Panc1 (cell line): Measurements from ENCODE around the gene FRS2. TPM values are rescaled to one million over a fixed set of nuclear protein-coding genes. Genes with fewer than 3 reads are reported as not detected.

Source experiments
- ATAC-seq: fragments of 200-7000 bp; cut with Tn5 transposase; 2 replicates; pipeline ENCODE4 v1.9.1; 2020; ENCODE audit warnings: mild to moderate bottlenecking, moderate library complexity
- BruUV-seq: library from RNA; stranded (reverse); fragments of 400-500 nt; replicated peaks from 2 replicates; lab custom pipeline; 2021; lab: Mats Ljungman, UMichigan
- CTCF ChIA-PET: fragments of 300-600 bp; sonication (Branson Sonifier 250); formaldehyde crosslinking; loops from one replicate; lab custom pipeline; 2022; ENCODE audit warnings: antibody characterized with exemption; lab: Charles Lee
- POLR2A ChIA-PET: fragments of 300-600 bp; sonication (Branson Sonifier 250); formaldehyde crosslinking; loops from one replicate; lab custom pipeline; 2022; ENCODE audit warnings: antibody characterized with exemption; lab: Charles Lee
- DNase-seq: peaks from one replicate; pipeline ENCODE4 v3.0.0-alpha.2; 2010; ENCODE audit warnings: low read depth, low spot score
- H3K27ac ChIP-seq: 2 replicates; pipeline ENCODE4 v1.5.1; 2011; ENCODE audit warnings: mild to moderate bottlenecking, low read length, inconsistent platforms
- H3K27me3 ChIP-seq: fragments of 200-500 bp; sonication (Bioruptor generic); 2 replicates; pipeline ENCODE4 v1.6.0; 2014; ENCODE audit warnings: low read length, inconsistent platforms; ENCODE audit not compliant: control insufficient read depth, insufficient read depth
- H3K36me3 ChIP-seq: fragments of 200-500 bp; sonication (Bioruptor generic); 2 replicates; pipeline ENCODE4 v1.5.1; 2014; ENCODE audit warnings: inconsistent platforms, mild to moderate bottlenecking, low read length, moderate library complexity; ENCODE audit not compliant: control insufficient read depth, insufficient read depth
- H3K4me1 ChIP-seq: 2 replicates; pipeline ENCODE4 v1.5.1; 2011; ENCODE audit warnings: inconsistent platforms, mild to moderate bottlenecking, low read length, moderate library complexity; ENCODE audit not compliant: control insufficient read depth, insufficient read depth
- H3K4me3 ChIP-seq, 2 experiments: 2 replicates each; pipeline ENCODE4 v1.5.1; 2011 to 2012; ENCODE audit warnings: low read depth in 2 of 2, low read length in 2 of 2, mild to moderate bottlenecking in 2 of 2, inconsistent platforms in 1 of 2, moderate library complexity in 1 of 2
- H3K9me3 ChIP-seq: fragments of 200-500 bp; sonication (Bioruptor generic); 2 replicates; pipeline ENCODE4 v1.5.1; 2014; ENCODE audit warnings: low read depth, mild to moderate bottlenecking, inconsistent platforms, low read length, moderate library complexity; ENCODE audit not compliant: control insufficient read depth, insufficient read depth
- CTCF ChIP-seq: fragments of 450-650 bp; IDR thresholded peaks from 2 replicates; pipeline ENCODE4 v1.5.1; 2017; ENCODE audit warnings: mild to moderate bottlenecking
- POLR2AphosphoS5 ChIP-seq: IDR thresholded peaks from 2 replicates; pipeline ENCODE4 v1.6.1; 2012; ENCODE audit warnings: mild to moderate bottlenecking, low read depth, low read length, moderate library complexity
- REST ChIP-seq, 2 experiments: IDR thresholded peaks; 2 replicates each; pipeline ENCODE4 v1.6.1; 2011 to 2012; ENCODE audit warnings: low read depth in 2 of 2, control low read depth in 1 of 2, low read length in 1 of 2, mild to moderate bottlenecking in 1 of 2, moderate library complexity in 1 of 2; ENCODE audit not compliant: insufficient read depth in 1 of 2
- SIN3A ChIP-seq: IDR thresholded peaks from 2 replicates; pipeline ENCODE4 v1.6.1; 2012; ENCODE audit warnings: low read depth, mild to moderate bottlenecking, low read length, moderate library complexity, borderline replicate concordance; ENCODE audit not compliant: insufficient read depth
- TCF7L2 ChIP-seq: IDR thresholded peaks from 2 replicates; pipeline ENCODE4 v1.6.1; 2011; ENCODE audit warnings: mild to moderate bottlenecking, low read depth, low read length, inconsistent platforms
- in situ Hi-C: cut with HindIII; loops from 2 replicates; pipeline ENCODE4 v1.10.0; 2016; ENCODE audit warnings: low sequenced_read_pairs, low pct_unique_long_range_greater_than_20kb
- intact Hi-C: fragments of 100-400 bp; cut with micrococcal nuclease; formaldehyde crosslinking; loops from one replicate; pipeline ENCODE4 v1.10.0; 2022; ENCODE audit not compliant: unreplicated experiment
- total RNA-seq: library from RNA; stranded (reverse); gene quantifications from one replicate; pipeline ENCODE4 v1.2.1, GENCODE V29; 2021; ENCODE audit not compliant: unreplicated experiment

FRS2 gene
- total RNA-seq, 1 experiment from 2014 or later, result 26.6 TPM

- H3K4me3 ChIP-seq, result no peak overlapping the region
- H3K4me1 ChIP-seq, result peaks cover 39% of the 10 kb centered on the region
- DNase-seq (no peak), ATAC-seq (no peak; the same call in 1 of the 2 replicates)
- ChIA-PET CTCF (no interaction called here), POLR2A (no interaction called here)
- BruUV-seq, result no TSS peak
- in situ Hi-C loops, result loop anchor here (25.0 kb wide), 1 partner anchor 111 kb away; the partner anchor contains the start of gene CCT2
- peak overlapping the region; percentile 11; the same call in 1 of the 2 replicates for H3K27ac ChIP-seq
- no peak for TF ChIP-seq REST (IDR thresholded peaks at IDR 0.05; ENCODE audit: insufficient read depth in 1 of 2, low read depth in 2 of 2, low read length in 1 of 2)
- TF ChIP-seq TCF7L2, result no peak
- TF ChIP-seq POLR2AphosphoS5, result no peak
- no peak for TF ChIP-seq CTCF
- no peak for TF ChIP-seq SIN3A
- intact Hi-C loops, result no loop called here
- H3K9me3 ChIP-seq, result no peaks in the 10 kb centered on the region
- no peaks in the 10 kb centered on the region for H3K27me3 ChIP-seq
- no peaks in the 10 kb centered on the region; the same call in 1 of the 2 replicates for H3K36me3 ChIP-seq
Measured at GRCh38 chr12:69476276-69477017, 6.3 kb downstream of the FRS2 start.

- CTCF ChIA-PET, result no interaction called here
- in situ Hi-C loops, result loop anchor here (25.0 kb wide), 1 partner anchor 108 kb away; the partner anchor contains the start of gene CCT2
Measured at GRCh38 chr12:69479675-69480074, 9.5 kb downstream of the FRS2 start.

More at GRCh38 chr12:69479675-69480074, 9.5 kb downstream of the FRS2 start:
- no TSS peak for BruUV-seq
- intact Hi-C loops, result no loop called here
- no peaks in the 10 kb centered on the region for H3K9me3 ChIP-seq
- H3K36me3 ChIP-seq, result no peaks in the 10 kb centered on the region; the same call in 1 of the 2 replicates
- no peaks in the 10 kb centered on the region for H3K27me3 ChIP-seq
- POLR2A ChIA-PET, result no interaction called here
- no peak for ATAC-seq
- no peak overlapping the region for H3K27ac ChIP-seq
- TF ChIP-seq SIN3A, result no peak
- no peak for TF ChIP-seq TCF7L2
- TF ChIP-seq CTCF, result no peak
- no peak for TF ChIP-seq REST (IDR thresholded peaks at IDR 0.05; ENCODE audit: insufficient read depth in 1 of 2, low read depth in 2 of 2, low read length in 1 of 2)
- TF ChIP-seq POLR2AphosphoS5, result no peak
- no peak overlapping the region for H3K4me3 ChIP-seq
- DNase-seq, result no peak
- H3K4me1 ChIP-seq, result peaks cover 20% of the 10 kb centered on the region
